Fibroblast of pulmonary artery (primary cell): ENCODE measurements around the gene ACSBG1.

Experiments
- DNase-seq: peaks from one replicate; pipeline ENCODE4 v3.0.0-alpha.2; 2010; ENCODE audit warnings: low read depth
- H3K4me3 ChIP-seq: replicated peaks from 2 replicates; pipeline ENCODE4 v1.5.1; 2011; ENCODE audit warnings: low read depth, mild to moderate bottlenecking, control low read depth, low read length, moderate library complexity
- CTCF ChIP-seq: IDR thresholded peaks from 2 replicates; pipeline ENCODE4 v1.5.1; 2011; ENCODE audit warnings: mild to moderate bottlenecking, control low read depth, low read length, inconsistent platforms; ENCODE audit errors: missing control alignments

Gene ACSBG1

DNA sequence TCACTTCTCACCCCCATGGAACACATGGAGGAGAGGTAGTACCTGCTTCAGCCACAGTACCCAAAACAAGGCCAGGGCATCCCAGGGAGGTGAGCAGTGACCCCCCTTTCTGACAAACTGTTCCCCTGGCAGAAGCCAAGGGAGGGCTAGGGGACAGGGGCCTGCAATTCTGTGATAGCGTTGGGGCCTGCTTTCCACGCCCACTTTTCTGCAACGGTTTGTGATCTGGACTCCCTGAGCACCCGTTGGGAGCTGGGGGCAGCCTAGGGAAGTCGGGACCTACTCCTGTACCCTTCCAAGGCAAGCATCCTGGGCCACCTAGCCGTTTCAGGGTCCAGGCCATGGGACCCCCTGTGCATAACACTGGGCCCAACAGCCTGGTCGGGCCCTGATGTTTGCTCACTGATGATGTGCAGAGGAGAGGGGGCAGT lies 29.0 kb upstream of the ACSBG1 start:
- no peak overlapping the region for H3K4me3 ChIP-seq
- no peak for DNase-seq
- TF ChIP-seq CTCF, result no peak

- DNase-seq, result no peak
- H3K4me3 ChIP-seq, result no peak overlapping the region
- no peak for TF ChIP-seq CTCF
These were observed 26.7 kb upstream of the ACSBG1 start for GRCh38 chr15:78261062-78261461.

- H3K4me3 ChIP-seq, result no peak overlapping the region
- no peak for DNase-seq
- no peak for TF ChIP-seq CTCF
These were observed 26.1 kb upstream of the ACSBG1 start for GRCh38 chr15:78260489-78260888.

- no peak for DNase-seq
- no peak for TF ChIP-seq CTCF
- no peak overlapping the region for H3K4me3 ChIP-seq
These were observed 24.9 kb upstream of the ACSBG1 start for GRCh38 chr15:78259232-78259631.

- DNase-seq, result no peak
- TF ChIP-seq CTCF, result no peak
- H3K4me3 ChIP-seq, result no peak overlapping the region
These were observed 23.3 kb upstream of the ACSBG1 start for GRCh38 chr15:78257681-78258080.

DNA sequence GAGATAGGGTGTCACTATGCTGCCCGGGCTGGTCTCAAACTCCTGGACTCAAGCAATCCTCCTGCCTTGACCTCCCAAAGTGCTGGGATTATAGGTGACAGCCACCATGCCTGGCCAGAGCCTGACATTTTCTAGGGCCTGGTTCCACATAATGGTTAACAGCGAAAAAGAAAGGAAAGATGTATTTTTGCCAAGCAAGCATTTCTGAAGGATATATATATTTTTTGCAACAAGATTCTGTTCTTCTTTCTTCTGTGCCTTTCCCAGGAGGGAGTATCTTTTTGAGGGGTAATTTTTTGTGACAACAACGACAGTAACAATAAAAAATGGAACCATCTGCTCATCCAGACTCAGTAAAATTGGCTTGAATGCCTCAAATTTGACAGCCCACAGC lies 21.7 kb upstream of the ACSBG1 start:
- H3K4me3 ChIP-seq, result no peak overlapping the region
- DNase-seq, result no peak
- TF ChIP-seq CTCF, result no peak

DNA sequence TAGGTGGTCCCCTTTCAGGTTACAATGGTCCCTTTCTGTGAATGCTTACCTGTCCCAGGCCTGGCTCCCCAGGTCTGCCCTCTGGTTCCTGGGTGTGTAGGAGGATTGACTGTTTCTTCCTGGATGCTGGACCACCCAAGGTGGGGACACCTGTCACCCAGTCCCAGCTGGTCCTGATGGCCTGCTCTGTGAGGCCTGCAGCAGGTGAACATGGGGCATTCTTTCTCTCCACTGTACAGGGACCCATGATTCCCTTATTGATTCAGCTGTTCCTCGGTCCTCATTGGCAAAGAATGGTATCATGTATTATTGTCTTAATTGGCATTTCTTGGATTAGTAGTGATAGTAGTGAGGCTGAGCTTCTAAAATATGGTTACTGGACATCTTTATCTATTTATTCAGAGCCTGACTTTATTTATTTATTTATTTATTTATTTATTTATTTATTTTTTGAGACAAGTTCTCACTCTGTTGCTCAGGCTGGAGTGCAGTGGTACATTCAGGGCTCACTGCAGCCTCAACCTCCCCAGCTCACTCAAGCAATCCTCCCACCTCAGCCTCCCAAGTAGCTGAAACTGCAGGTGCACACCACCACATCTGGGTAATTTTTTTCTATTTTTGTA lies 21.2 kb upstream of the ACSBG1 start:
- no peak for TF ChIP-seq CTCF
- no peak for DNase-seq
- no peak overlapping the region for H3K4me3 ChIP-seq
